IMR-90 (cell line): Measurements from ENCODE around the gene PI4KA. TPM values are rescaled to one million over a fixed set of nuclear protein-coding genes. Genes with fewer than 3 reads are reported as not detected.

Source experiments
- ATAC-seq: fragments of 200-7000 bp; cut with Tn5 transposase; 2 replicates; pipeline ENCODE4 v1.9.1; 2020; ENCODE audit warnings: low read depth, mild to moderate bottlenecking, moderate library complexity
- BruUV-seq: library from RNA; stranded (reverse); fragments of 400-500 nt; replicated peaks from 2 replicates; lab custom pipeline; 2021; lab: Mats Ljungman, UMichigan
- CTCF ChIA-PET: fragments of 300-600 bp; formaldehyde crosslinking; extraction: SDS; loops from one replicate; lab custom pipeline; 2021; ENCODE audit warnings: antibody characterized with exemption; lab: Yijun Ruan, JAX
- POLR2A ChIA-PET: fragments of 300-600 bp; sonication (Branson Sonifier 250); formaldehyde crosslinking; loops from one replicate; lab custom pipeline; 2022; ENCODE audit warnings: antibody characterized with exemption; ENCODE audit not compliant: unreplicated experiment; lab: Charles Lee
- DNase-seq: peaks from one replicate; pipeline ENCODE4 v3.0.0; 2013
- H2AFZ ChIP-seq: replicated peaks from 2 replicates; pipeline ENCODE3; 2013; ENCODE audit warnings: low read length, mild to moderate bottlenecking; ENCODE audit not compliant: poor library complexity
- H2AK5ac ChIP-seq: 2 replicates; pipeline ENCODE4 v1.6.1; 2013; ENCODE audit warnings: low read depth, low read length, inconsistent platforms
- H2AK9ac ChIP-seq: replicated peaks from 2 replicates; pipeline ENCODE3; 2013; ENCODE audit warnings: mild to moderate bottlenecking, low read depth, low read length, moderate library complexity; ENCODE audit not compliant: poor library complexity
- H2BK120ac ChIP-seq: 2 replicates; pipeline ENCODE4 v1.6.1; 2013; ENCODE audit warnings: low read depth, low read length, inconsistent platforms
- H2BK15ac ChIP-seq: 3 replicates; pipeline ENCODE4 v1.6.1; 2013; ENCODE audit warnings: low read depth, low read length, inconsistent platforms
- H2BK20ac ChIP-seq: 2 replicates; pipeline ENCODE4 v1.6.1; 2013; ENCODE audit warnings: low read depth, mild to moderate bottlenecking, inconsistent platforms, low read length, moderate library complexity
- H2BK5ac ChIP-seq: 2 replicates; pipeline ENCODE4 v1.6.1; 2013; ENCODE audit warnings: mild to moderate bottlenecking, low read depth, low read length, inconsistent platforms; ENCODE audit not compliant: poor library complexity, severe bottlenecking
- H3K14ac ChIP-seq: replicated peaks from 2 replicates; pipeline ENCODE4 v1.6.1; 2013; ENCODE audit warnings: low read depth, low read length, inconsistent platforms
- H3K18ac ChIP-seq: 2 replicates; pipeline ENCODE4 v1.6.1; 2013; ENCODE audit warnings: low read depth, low read length, control low read depth
- H3K23ac ChIP-seq: 2 replicates; pipeline ENCODE4 v1.6.1; 2013; ENCODE audit warnings: low read depth, low read length, inconsistent platforms
- H3K27ac ChIP-seq: 2 replicates; pipeline ENCODE4 v1.5.1; 2013; ENCODE audit warnings: mild to moderate bottlenecking, control low read depth, low read length; ENCODE audit not compliant: insufficient read depth
- H3K27me3 ChIP-seq: 2 replicates; pipeline ENCODE4 v1.6.1; 2013; ENCODE audit warnings: low read length; ENCODE audit not compliant: control insufficient read depth, insufficient read depth
- H3K36me3 ChIP-seq: 2 replicates; pipeline ENCODE4 v1.6.1; 2013; ENCODE audit warnings: low read length, mixed read lengths; ENCODE audit not compliant: control insufficient read depth, insufficient read depth
- H3K4ac ChIP-seq: 2 replicates; pipeline ENCODE4 v1.6.1; 2013; ENCODE audit warnings: low read depth, low read length, inconsistent platforms
- H3K4me1 ChIP-seq: 2 replicates; pipeline ENCODE4 v1.6.1; 2013; ENCODE audit warnings: low read length, mixed read lengths; ENCODE audit not compliant: control insufficient read depth, insufficient read depth
- H3K4me2 ChIP-seq: 2 replicates; pipeline ENCODE4 v1.6.1; 2013; ENCODE audit warnings: low read depth, mild to moderate bottlenecking, control low read depth, low read length, moderate library complexity
- H3K4me3 ChIP-seq: 2 replicates; pipeline ENCODE4 v1.5.1; 2013; ENCODE audit warnings: low read depth, mild to moderate bottlenecking, control low read depth, low read length, moderate library complexity; ENCODE audit not compliant: insufficient read depth
- H3K56ac ChIP-seq: 2 replicates; pipeline ENCODE4 v1.6.1; 2013; ENCODE audit warnings: low read length, inconsistent platforms; ENCODE audit not compliant: insufficient read depth; ENCODE audit errors: extremely low read depth
- H3K79me1 ChIP-seq, 2 experiments: 2 replicates each; pipeline ENCODE4 v1.6.1; 2013; ENCODE audit warnings: low read length in 2 of 2, inconsistent platforms in 1 of 2, low read depth in 1 of 2
- H3K9ac ChIP-seq: 2 replicates; pipeline ENCODE4 v1.6.1; 2013; ENCODE audit warnings: low read depth, low read length, control low read depth
- H3K9me1 ChIP-seq: 2 replicates; pipeline ENCODE4 v1.6.1; 2013; ENCODE audit warnings: low read length, inconsistent platforms; ENCODE audit not compliant: insufficient read depth
- H3K9me3 ChIP-seq: 2 replicates; pipeline ENCODE4 v1.6.1; 2013; ENCODE audit warnings: low read length; ENCODE audit not compliant: control insufficient read depth, insufficient read depth
- H4K20me1 ChIP-seq: 2 replicates; pipeline ENCODE4 v1.6.1; 2013; ENCODE audit warnings: low read length, inconsistent platforms; ENCODE audit not compliant: insufficient read depth
- H4K5ac ChIP-seq: 2 replicates; pipeline ENCODE4 v1.6.1; 2013; ENCODE audit warnings: mild to moderate bottlenecking, low read depth, low read length, control low read depth
- H4K8ac ChIP-seq, 2 experiments: 2 replicates each; pipeline ENCODE4 v1.6.1; 2013; ENCODE audit warnings: low read depth in 2 of 2, low read length in 2 of 2, control low read depth in 1 of 2, inconsistent platforms in 1 of 2
- H4K91ac ChIP-seq: 2 replicates; pipeline ENCODE4 v1.6.1; 2013; ENCODE audit warnings: low read depth, low read length, inconsistent platforms; ENCODE audit not compliant: insufficient read depth
- BHLHE40 ChIP-seq: fragments of 150-350 bp; IDR thresholded peaks from 2 replicates; pipeline ENCODE4 v1.6.1; 2016; ENCODE audit warnings: mild to moderate bottlenecking, low read depth, low read length
- CEBPB ChIP-seq: IDR thresholded peaks from 2 replicates; pipeline ENCODE4 v1.6.1; 2012; ENCODE audit warnings: low read depth, low read length, improper control_type of control experiment
- CHD1 ChIP-seq: IDR thresholded peaks from 2 replicates; pipeline ENCODE4 v1.6.1; 2012; ENCODE audit warnings: low read depth, low read length, improper control_type of control experiment
- FOS ChIP-seq: fragments of 150-350 bp; IDR thresholded peaks from 2 replicates; pipeline ENCODE4 v1.6.1; 2016; ENCODE audit warnings: low read depth, low read length
- MAFK ChIP-seq: IDR thresholded peaks from 2 replicates; pipeline ENCODE4 v1.6.1; 2012; ENCODE audit warnings: low read depth, low read length, improper control_type of control experiment
- MAZ ChIP-seq: IDR thresholded peaks from 2 replicates; pipeline ENCODE4 v1.6.1; 2012; ENCODE audit warnings: low read depth, mild to moderate bottlenecking, low read length, improper control_type of control experiment, moderate library complexity, borderline replicate concordance
- MXI1 ChIP-seq: IDR thresholded peaks from 2 replicates; pipeline ENCODE4 v1.6.1; 2012; ENCODE audit warnings: low read depth, mild to moderate bottlenecking, low read length, moderate library complexity, borderline replicate concordance
- NFE2L2 ChIP-seq: fragments of 150-350 bp; IDR thresholded peaks from 2 replicates; pipeline ENCODE4 v1.6.1; 2016; ENCODE audit warnings: low read depth, mild to moderate bottlenecking, low read length
- POLR2A ChIP-seq: IDR thresholded peaks from 2 replicates; pipeline ENCODE4 v1.6.1; 2012; ENCODE audit warnings: mild to moderate bottlenecking, low read depth, low read length
- RAD21 ChIP-seq: IDR thresholded peaks from 2 replicates; pipeline ENCODE4 v1.6.1; 2012; ENCODE audit warnings: low read length, improper control_type of control experiment
- RCOR1 ChIP-seq: IDR thresholded peaks from 2 replicates; pipeline ENCODE4 v1.6.1; 2012; ENCODE audit warnings: mild to moderate bottlenecking, low read length, improper control_type of control experiment; ENCODE audit not compliant: insufficient replicate concordance
- RFX5 ChIP-seq: IDR thresholded peaks from 2 replicates; pipeline ENCODE4 v1.8.0; 2012; ENCODE audit warnings: low read depth, mild to moderate bottlenecking, low read length, moderate library complexity
- SMC3 ChIP-seq: fragments of 150-350 bp; IDR thresholded peaks from 2 replicates; pipeline ENCODE4 v1.6.1; 2016; ENCODE audit warnings: low read depth, mild to moderate bottlenecking, antibody characterized with exemption, low read length, moderate library complexity
- WGBS, 2 experiments: methylation state at CpG; one replicate each; pipeline versions ENCODE4 v1.1.5 to v1.1.7; 2013; ENCODE audit warnings: missing lambda C conversion rate in 2 of 2; ENCODE audit not compliant: insufficient read length in 1 of 2; ENCODE audit errors: extremely low coverage in 2 of 2; 5-methylcytosine and 5-hydroxymethylcytosine counted together
- dilution Hi-C: fragments of 300-500 bp; cut with HindIII; formaldehyde crosslinking; loops from one replicate; pipeline ENCODE4 v1.14.3; 2018; ENCODE audit warnings: low sequenced_read_pairs; ENCODE audit not compliant: unreplicated experiment
- in situ Hi-C: fragments of 300-500 bp; cut with MboI; formaldehyde crosslinking; loops from 3 replicates; pipeline ENCODE4 v1.14.3; 2019; ENCODE audit warnings: low sequenced_read_pairs, inconsistent platforms, mixed read lengths
- intact Hi-C: fragments of 100-400 bp; cut with micrococcal nuclease; formaldehyde crosslinking; loops from 2 replicates; pipeline ENCODE4 v1.10.0; 2022
- polyA plus RNA-seq, 3 experiments: library from polyadenylated mRNA; depleted of rRNA; stranded (reverse); fragments of >200 nt; gene quantifications; 2 replicates each; pipeline ENCODE4 v1.2.3, GENCODE V29; 2012; ENCODE audit warnings: low replicate concordance in 1 of 3
- total RNA-seq: library from RNA; depleted of rRNA; stranded (reverse); fragments of >200 nt; gene quantifications from 2 replicates; pipeline ENCODE4 v1.2.3, GENCODE V29; 2012
- TF ChIP-seq, protein P1 (sequence below): conservative IDR thresholded peaks from 2 replicates; pipeline ENCODE4 v1.5.1; 2012; ENCODE audit warnings: mild to moderate bottlenecking, low read depth, low read length, improper control_type of control experiment
- TF ChIP-seq, protein P2 (sequence below): fragments of 150-350 bp; IDR thresholded peaks from 2 replicates; pipeline ENCODE4 v1.6.1; 2017; ENCODE audit warnings: mild to moderate bottlenecking, antibody characterized with exemption, low read length, low read depth
- TF ChIP-seq, protein P3 (sequence below): fragments of 150-350 bp; IDR thresholded peaks from 2 replicates; pipeline ENCODE4 v1.6.1; 2016; ENCODE audit warnings: low read depth, mild to moderate bottlenecking, low read length, moderate library complexity, borderline replicate concordance

Gene PI4KA
- total and polyA plus RNA-seq, 2 of the 4 experiments (the other 2 are of a cell fraction), result 16.8 to 35.5 TPM

DNA sequence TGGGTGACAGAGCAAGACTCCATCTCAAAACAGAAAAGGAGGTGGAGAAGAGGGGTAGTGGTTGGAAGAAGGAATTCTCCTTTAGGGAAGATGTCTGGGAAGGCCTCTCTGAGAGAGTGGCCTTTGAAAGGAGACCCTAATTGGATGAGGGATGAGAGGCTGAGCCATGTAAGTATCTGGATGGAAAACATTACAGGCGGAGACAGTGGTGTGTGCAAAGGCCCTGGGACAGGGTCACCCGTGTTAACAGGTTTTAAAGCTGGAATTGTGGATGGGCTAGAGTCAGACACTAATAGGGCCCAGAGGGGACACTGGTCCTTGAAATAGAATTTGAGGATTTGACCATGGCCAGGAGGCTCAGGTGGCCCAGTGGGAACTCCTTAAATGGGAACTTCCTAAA lies 10.6 kb upstream of the PI4KA start:
- peaks cover 18% of the 10 kb centered on the region for H3K36me3 ChIP-seq
- H2BK20ac ChIP-seq, result no peak overlapping the region
- H4K8ac ChIP-seq, result no peak overlapping the region
- no peaks in the 10 kb centered on the region for H3K9me3 ChIP-seq
- no peak overlapping the region for H2AK5ac ChIP-seq
- no peaks in the 10 kb centered on the region for H3K27me3 ChIP-seq
- H3K4me3 ChIP-seq, result no peak overlapping the region
- dilution Hi-C loops, result no loop called here
- CTCF ChIA-PET, result no interaction called here
- H3K4ac ChIP-seq, result 0 out of 2 replicates have a peak overlapping the region, but pooled peaks have one; percentile 42
- ATAC-seq (no peak), DNase-seq (no peak)
- H4K91ac ChIP-seq, result no peak overlapping the region
- H3K14ac ChIP-seq, result no peak overlapping the region
- no peak overlapping the region for H2BK120ac ChIP-seq
- in situ Hi-C loops, result no loop called here
- TF ChIP-seq RAD21, result no peak
- TF ChIP-seq MXI1, result no peak
- TF ChIP-seq, protein P1, sequence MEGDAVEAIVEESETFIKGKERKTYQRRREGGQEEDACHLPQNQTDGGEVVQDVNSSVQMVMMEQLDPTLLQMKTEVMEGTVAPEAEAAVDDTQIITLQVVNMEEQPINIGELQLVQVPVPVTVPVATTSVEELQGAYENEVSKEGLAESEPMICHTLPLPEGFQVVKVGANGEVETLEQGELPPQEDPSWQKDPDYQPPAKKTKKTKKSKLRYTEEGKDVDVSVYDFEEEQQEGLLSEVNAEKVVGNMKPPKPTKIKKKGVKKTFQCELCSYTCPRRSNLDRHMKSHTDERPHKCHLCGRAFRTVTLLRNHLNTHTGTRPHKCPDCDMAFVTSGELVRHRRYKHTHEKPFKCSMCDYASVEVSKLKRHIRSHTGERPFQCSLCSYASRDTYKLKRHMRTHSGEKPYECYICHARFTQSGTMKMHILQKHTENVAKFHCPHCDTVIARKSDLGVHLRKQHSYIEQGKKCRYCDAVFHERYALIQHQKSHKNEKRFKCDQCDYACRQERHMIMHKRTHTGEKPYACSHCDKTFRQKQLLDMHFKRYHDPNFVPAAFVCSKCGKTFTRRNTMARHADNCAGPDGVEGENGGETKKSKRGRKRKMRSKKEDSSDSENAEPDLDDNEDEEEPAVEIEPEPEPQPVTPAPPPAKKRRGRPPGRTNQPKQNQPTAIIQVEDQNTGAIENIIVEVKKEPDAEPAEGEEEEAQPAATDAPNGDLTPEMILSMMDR, result no peak
- no peak for TF ChIP-seq MAFK
- TF ChIP-seq RCOR1, result no peak
- TF ChIP-seq CEBPB, result no peak
- TF ChIP-seq, protein P2, sequence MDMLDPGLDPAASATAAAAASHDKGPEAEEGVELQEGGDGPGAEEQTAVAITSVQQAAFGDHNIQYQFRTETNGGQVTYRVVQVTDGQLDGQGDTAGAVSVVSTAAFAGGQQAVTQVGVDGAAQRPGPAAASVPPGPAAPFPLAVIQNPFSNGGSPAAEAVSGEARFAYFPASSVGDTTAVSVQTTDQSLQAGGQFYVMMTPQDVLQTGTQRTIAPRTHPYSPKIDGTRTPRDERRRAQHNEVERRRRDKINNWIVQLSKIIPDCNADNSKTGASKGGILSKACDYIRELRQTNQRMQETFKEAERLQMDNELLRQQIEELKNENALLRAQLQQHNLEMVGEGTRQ, result no peak
- no peak for TF ChIP-seq POLR2A
- no peak for TF ChIP-seq SMC3
- no peak for TF ChIP-seq RFX5
- TF ChIP-seq BHLHE40, result no peak
- TF ChIP-seq FOS, result no peak
- TF ChIP-seq MAZ, result no peak
- TF ChIP-seq, protein P3, sequence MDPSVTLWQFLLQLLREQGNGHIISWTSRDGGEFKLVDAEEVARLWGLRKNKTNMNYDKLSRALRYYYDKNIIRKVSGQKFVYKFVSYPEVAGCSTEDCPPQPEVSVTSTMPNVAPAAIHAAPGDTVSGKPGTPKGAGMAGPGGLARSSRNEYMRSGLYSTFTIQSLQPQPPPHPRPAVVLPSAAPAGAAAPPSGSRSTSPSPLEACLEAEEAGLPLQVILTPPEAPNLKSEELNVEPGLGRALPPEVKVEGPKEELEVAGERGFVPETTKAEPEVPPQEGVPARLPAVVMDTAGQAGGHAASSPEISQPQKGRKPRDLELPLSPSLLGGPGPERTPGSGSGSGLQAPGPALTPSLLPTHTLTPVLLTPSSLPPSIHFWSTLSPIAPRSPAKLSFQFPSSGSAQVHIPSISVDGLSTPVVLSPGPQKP, result no peak
- no peak for TF ChIP-seq NFE2L2
- TF ChIP-seq CHD1, result no peak
- H3K18ac ChIP-seq, result no peak overlapping the region
- intact Hi-C loops, result no loop called here
- no peak overlapping the region for H3K9ac ChIP-seq
- H3K27ac ChIP-seq, result peak overlapping the region; percentile 27; the same call in 1 of the 2 replicates
- no TSS peak for BruUV-seq
- H2AK9ac ChIP-seq, result no peak overlapping the region
- no peak overlapping the region for H2AFZ ChIP-seq
- no peak overlapping the region for H3K23ac ChIP-seq
- WGBS, 2 experiments, result 92% methylated on average over 2 of the region's 2 CpGs; no CpG with 5 or more reads in 1 of the 2 experiments
- peaks cover 34 to 66% of the 10 kb centered on the region in 2 experiments for H3K79me1 ChIP-seq
- H3K4me1 ChIP-seq, result peaks cover 25% of the 10 kb centered on the region
- H3K4me2 ChIP-seq, result no peak overlapping the region
- H3K56ac ChIP-seq, result no peak overlapping the region
- H2BK5ac ChIP-seq, result no peak overlapping the region
- POLR2A ChIA-PET, result no interaction called here
- peaks cover 20% of the 10 kb centered on the region for H4K20me1 ChIP-seq
- H2BK15ac ChIP-seq, result no peak overlapping the region
- no peak overlapping the region for H4K5ac ChIP-seq
- H3K9me1 ChIP-seq, result peaks cover 45% of the 10 kb centered on the region
